GM18861 (cell line): Measurements from ENCODE around the gene KCNC1.

Source experiments
- ATAC-seq: cut with Tn5 transposase; IDR thresholded peaks from one replicate; pipeline ENCODE4 v1.9.1; 2021; ENCODE audit not compliant: unreplicated experiment

The KCNC1 gene

GRCh38 chr11:17714870-17715269 is 19.7 kb upstream of the KCNC1 start:
- no peak for ATAC-seq

- ATAC-seq, result no peak
Observed at GRCh38 chr11:17716807-17717206, 17.8 kb upstream of the KCNC1 start.

GRCh38 chr11:17718015-17718414 is 16.6 kb upstream of the KCNC1 start:
- ATAC-seq, result no peak

GRCh38 chr11:17718510-17718962 is 16.0 kb upstream of the KCNC1 start:
- ATAC-seq, result no peak

GRCh38 chr11:17719028-17719937 is 15.3 kb upstream of the KCNC1 start, which contains the start of gene MYOD1:
TSS of gene MYOD1 (plus strand) at chr11:17719571. CDS start at chr11:17719783, 212 bp downstream.
- no peak for ATAC-seq

- no peak for ATAC-seq
Observed at GRCh38 chr11:17719938-17720795, 14.4 kb upstream of the KCNC1 start.

- ATAC-seq, result no peak
Observed at GRCh38 chr11:17720796-17721171, 13.8 kb upstream of the KCNC1 start.

GRCh38 chr11:17721242-17721999 is 13.2 kb upstream of the KCNC1 start:
- no peak for ATAC-seq

- ATAC-seq, result no peak
Observed at GRCh38 chr11:17722000-17722643, 12.5 kb upstream of the KCNC1 start.

GRCh38 chr11:17724020-17724908 is 10.3 kb upstream of the KCNC1 start:
- no peak for ATAC-seq

- ATAC-seq, result no peak
Observed at GRCh38 chr11:17725174-17725573, 9.4 kb upstream of the KCNC1 start.

- no peak for ATAC-seq
Observed at GRCh38 chr11:17730137-17730536, 4.4 kb upstream of the KCNC1 start.

- peak; percentile 76 for ATAC-seq
Observed at GRCh38 chr11:17730608-17731462, 3.7 kb upstream of the KCNC1 start.

GRCh38 chr11:17733261-17733660 is 1.3 kb upstream of the KCNC1 start:
- ATAC-seq, result no peak

GRCh38 chr11:17734986-17735817 is 621 bp downstream of the KCNC1 start:
- ATAC-seq, result no peak

GRCh38 chr11:17735818-17736578 is 1.4 kb downstream of the KCNC1 start:
- no peak for ATAC-seq

GRCh38 chr11:17736579-17736893 is 2.0 kb downstream of the KCNC1 start:
- no peak for ATAC-seq
